HEK293T (cell line): ENCODE data around the gene CHST11.

Experiments
- CTCF ChIA-PET: fragments of 350-600 bp; formaldehyde crosslinking; extraction: SDS; loops from one replicate; lab custom pipeline; 2021; ENCODE audit warnings: antibody characterized with exemption, inconsistent platforms; lab: Yijun Ruan, JAX
- POLR2A ChIA-PET: fragments of 350-600 bp; formaldehyde crosslinking; extraction: SDS; loops from one replicate; lab custom pipeline; 2020; ENCODE audit warnings: antibody characterized with exemption, inconsistent platforms; lab: Yijun Ruan, JAX
- DNase-seq: peaks from one replicate; pipeline ENCODE4 v3.0.0; 2012; ENCODE audit warnings: mixed read lengths; ENCODE audit errors: extremely low spot score
- ARNT ChIP-seq: fragments of 450-650 bp; IDR thresholded peaks from 2 replicates; pipeline ENCODE4 v1.6.1; 2017; ENCODE audit warnings: mild to moderate bottlenecking
- BHLHE40 ChIP-seq: fragments of 450-650 bp; IDR thresholded peaks from 2 replicates; pipeline ENCODE4 v1.6.1; 2016; ENCODE audit warnings: mild to moderate bottlenecking, moderate library complexity, borderline replicate concordance
- CTBP1 ChIP-seq: fragments of 450-650 bp; IDR thresholded peaks from 2 replicates; pipeline ENCODE4 v1.6.1; 2016; ENCODE audit warnings: borderline replicate concordance
- ELF4 ChIP-seq: fragments of 450-650 bp; IDR thresholded peaks from 2 replicates; pipeline ENCODE4 v1.6.1; 2017; ENCODE audit warnings: antibody characterized with exemption
- FOXA1 ChIP-seq: fragments of 450-650 bp; IDR thresholded peaks from 2 replicates; pipeline ENCODE4 v1.6.1; 2016; ENCODE audit warnings: mild to moderate bottlenecking
- FOXK2 ChIP-seq: fragments of 450-650 bp; IDR thresholded peaks from 2 replicates; pipeline ENCODE4 v1.6.1; 2016; ENCODE audit warnings: mild to moderate bottlenecking
- FOXM1 ChIP-seq: fragments of 450-650 bp; IDR thresholded peaks from 2 replicates; pipeline ENCODE4 v1.6.1; 2017; ENCODE audit warnings: mild to moderate bottlenecking, borderline replicate concordance
- HDGF ChIP-seq: fragments of 450-650 bp; IDR thresholded peaks from 2 replicates; pipeline ENCODE4 v1.6.1; 2017; ENCODE audit warnings: antibody characterized with exemption, borderline replicate concordance
- L3MBTL2 ChIP-seq: fragments of 450-650 bp; conservative IDR thresholded peaks from 2 replicates; pipeline ENCODE4 v1.6.1; 2016; ENCODE audit warnings: mild to moderate bottlenecking
- LEF1 ChIP-seq: fragments of 450-650 bp; IDR thresholded peaks from 2 replicates; pipeline ENCODE4 v1.6.1; 2017; ENCODE audit warnings: mild to moderate bottlenecking, borderline replicate concordance
- NFRKB ChIP-seq: fragments of 450-650 bp; IDR thresholded peaks from 2 replicates; pipeline ENCODE4 v1.6.1; 2016; ENCODE audit warnings: mild to moderate bottlenecking, moderate library complexity
- PKNOX1 ChIP-seq: fragments of 450-650 bp; IDR thresholded peaks from 2 replicates; pipeline ENCODE4 v1.6.1; 2016
- SP1 ChIP-seq: fragments of 450-650 bp; IDR thresholded peaks from 2 replicates; pipeline ENCODE4 v1.6.1; 2017
- SUZ12 ChIP-seq: fragments of 450-650 bp; IDR thresholded peaks from 2 replicates; pipeline ENCODE4 v1.6.1; 2016; ENCODE audit warnings: mild to moderate bottlenecking
- TARDBP ChIP-seq: fragments of 450-650 bp; IDR thresholded peaks from 2 replicates; pipeline ENCODE4 v1.6.1; 2016
- ZNF384 ChIP-seq: fragments of 450-650 bp; IDR thresholded peaks from 2 replicates; pipeline ENCODE4 v1.6.1; 2016

CHST11 gene

GRCh38 chr12:104628831-104629135 is 172.0 kb downstream of the CHST11 start:
- CTCF ChIA-PET, result interaction anchor here (1.1 kb wide), 1 partner anchor 247 kb away, joined by 3 read pairs; no protein-coding TSS in a partner anchor
- POLR2A ChIA-PET, result no interaction called here
- TF ChIP-seq FOXM1, result no peak
- TF ChIP-seq ARNT, result no peak
- TF ChIP-seq FOXK2, result no peak
- no peak for TF ChIP-seq ZNF384
- no peak for TF ChIP-seq FOXA1
- TF ChIP-seq SUZ12, result no peak
- TF ChIP-seq PKNOX1, result no peak
- TF ChIP-seq CTBP1, result no peak
- no peak for TF ChIP-seq BHLHE40
- TF ChIP-seq TARDBP, result no peak
- no peak for TF ChIP-seq HDGF
- no peak for TF ChIP-seq SP1
- TF ChIP-seq ELF4, result no peak
- TF ChIP-seq LEF1, result no peak
- TF ChIP-seq L3MBTL2, result no peak
- no peak for TF ChIP-seq NFRKB
- DNase-seq, result no peak

- peak; percentile 93 for TF ChIP-seq PKNOX1
- TF ChIP-seq HDGF, result no peak
- no peak for TF ChIP-seq SP1
- TF ChIP-seq CTBP1, result peak; percentile 61; the same call in 1 of the 2 replicates
- TF ChIP-seq FOXK2, result no peak
- POLR2A ChIA-PET, result no interaction called here
- peak; percentile 41 for DNase-seq
- CTCF ChIA-PET, result no interaction called here
Observed at GRCh38 chr12:104630230-104630670, 173.5 kb downstream of the CHST11 start.

- ChIA-PET CTCF (interaction anchor here (1.1 kb wide), 1 partner anchor 250 kb away, joined by 3 read pairs; no protein-coding TSS in a partner anchor), POLR2A (no interaction called here)
Observed at GRCh38 chr12:104631867-104632266, 175.1 kb downstream of the CHST11 start.

GRCh38 chr12:104632724-104633201 is 176.0 kb downstream of the CHST11 start:
- TF ChIP-seq CTBP1 (no peak), L3MBTL2 (no peak), PKNOX1 (no peak), NFRKB (no peak), ZNF384 (no peak), FOXA1 (no peak), SUZ12 (no peak), TARDBP (no peak), HDGF (no peak), FOXM1 (no peak), SP1 (no peak), LEF1 (no peak), ELF4 (no peak), ARNT (no peak), BHLHE40 (no peak), FOXK2 (no peak)
- ChIA-PET CTCF (interaction anchor here (0.8 kb wide), 1 partner anchor 19 kb away, joined by 3 read pairs; no protein-coding TSS in a partner anchor), POLR2A (no interaction called here)
- no peak for DNase-seq

More at GRCh38 chr12:104631867-104632266, 175.1 kb downstream of the CHST11 start:
- TF ChIP-seq LEF1, result no peak
- TF ChIP-seq PKNOX1, result no peak
- no peak for TF ChIP-seq SP1
- TF ChIP-seq FOXA1, result no peak
- TF ChIP-seq ZNF384, result no peak
- no peak for TF ChIP-seq CTBP1
- TF ChIP-seq L3MBTL2, result no peak
- no peak for TF ChIP-seq FOXM1
- TF ChIP-seq SUZ12, result no peak
- TF ChIP-seq ELF4, result no peak
- TF ChIP-seq BHLHE40, result no peak
- DNase-seq, result no peak

- TF ChIP-seq ARNT (no peak), ELF4 (no peak), FOXK2 (no peak), CTBP1 (no peak), FOXM1 (no peak), NFRKB (no peak), FOXA1 (no peak), HDGF (no peak), L3MBTL2 (no peak), SUZ12 (no peak), LEF1 (no peak), BHLHE40 (no peak), PKNOX1 (no peak), TARDBP (no peak)
- ChIA-PET POLR2A (no interaction called here), CTCF (no interaction called here)
- no peak for DNase-seq
Observed at GRCh38 chr12:104634044-104634443, 177.3 kb downstream of the CHST11 start.
